Neuronal stem cell (in vitro differentiated cells): ENCODE measurements around the gene SCPEP1. TPM values are rescaled to one million over a fixed set of nuclear protein-coding genes. Genes with fewer than 3 reads are reported as not detected.

ENCODE experiments used
- DNase-seq: peaks from one replicate; pipeline ENCODE4 v3.0.0-alpha.2; 2013; ENCODE audit warnings: low spot score
- H2AFZ ChIP-seq: one replicate; pipeline ENCODE4 v1.6.1; 2013; ENCODE audit warnings: mild to moderate bottlenecking, low read length, inconsistent platforms
- H2AK5ac ChIP-seq: 2 replicates; pipeline ENCODE4 v1.6.1; 2013; ENCODE audit warnings: low read depth, mild to moderate bottlenecking, inconsistent platforms, low read length, moderate library complexity, mixed read lengths
- H2BK120ac ChIP-seq: 2 replicates; pipeline ENCODE4 v1.6.1; 2013; ENCODE audit warnings: low read depth, mild to moderate bottlenecking, inconsistent platforms, low read length, moderate library complexity, mixed read lengths
- H2BK12ac ChIP-seq: one replicate; pipeline ENCODE4 v1.6.1; 2013; ENCODE audit warnings: low read length, inconsistent platforms
- H2BK15ac ChIP-seq: 2 replicates; pipeline ENCODE4 v1.6.1; 2013; ENCODE audit warnings: mild to moderate bottlenecking, low read length, inconsistent platforms, mixed read lengths
- H2BK5ac ChIP-seq: one replicate; pipeline ENCODE4 v1.6.1; 2013; ENCODE audit warnings: inconsistent platforms, mild to moderate bottlenecking, low read length, moderate library complexity
- H3K14ac ChIP-seq: one replicate; pipeline ENCODE4 v1.6.1; 2013; ENCODE audit warnings: low read length, inconsistent platforms
- H3K18ac ChIP-seq: 2 replicates; pipeline ENCODE4 v1.6.1; 2013; ENCODE audit warnings: low read length, inconsistent platforms
- H3K23ac ChIP-seq: 2 replicates; pipeline ENCODE4 v1.6.1; 2013; ENCODE audit warnings: low read depth, mild to moderate bottlenecking, mixed read lengths, low read length, inconsistent platforms; ENCODE audit not compliant: poor library complexity
- H3K27ac ChIP-seq: replicated peaks from 3 replicates; pipeline ENCODE4 v1.5.1; 2013; ENCODE audit warnings: low read length, inconsistent platforms
- H3K27me3 ChIP-seq, 3 experiments: 2 replicates each; pipeline ENCODE4 v1.6.1; 2013; ENCODE audit warnings: low read length in 3 of 3, mild to moderate bottlenecking in 2 of 3, inconsistent platforms in 1 of 3, low read depth in 1 of 3, mixed read lengths in 1 of 3, moderate library complexity in 1 of 3; ENCODE audit not compliant: control insufficient read depth in 3 of 3, insufficient read depth in 3 of 3
- H3K36me3 ChIP-seq, 2 donors: replicated peaks in 1 of 2; 2 replicates each; pipeline ENCODE4 v1.6.1; 2013; ENCODE audit warnings: low read length in 2 of 2; ENCODE audit not compliant: control insufficient read depth in 2 of 2, insufficient read depth in 2 of 2
- H3K4ac ChIP-seq: 2 replicates; pipeline ENCODE4 v1.6.1; 2013; ENCODE audit warnings: inconsistent platforms, mild to moderate bottlenecking, low read length, moderate library complexity
- H3K4me1 ChIP-seq, 2 donors: 1 replicate in 1 of 2; 2 replicates in 1 of 2; pipeline ENCODE4 v1.6.1; 2013; ENCODE audit warnings: low read length in 2 of 2, low read depth in 1 of 2; ENCODE audit not compliant: control insufficient read depth in 2 of 2, insufficient read depth in 1 of 2
- H3K4me2 ChIP-seq: one replicate; pipeline ENCODE4 v1.6.1; 2013; ENCODE audit warnings: mild to moderate bottlenecking, low read length, inconsistent platforms; ENCODE audit not compliant: insufficient read depth, poor library complexity, severe bottlenecking
- H3K4me3 ChIP-seq, 2 donors: 2 replicates each; pipeline ENCODE4 v1.5.1; 2013; ENCODE audit warnings: low read length in 2 of 2, mild to moderate bottlenecking in 2 of 2, inconsistent platforms in 1 of 2, moderate library complexity in 1 of 2
- H3K79me1 ChIP-seq: one replicate; pipeline ENCODE4 v1.6.1; 2013; ENCODE audit warnings: low read depth, mild to moderate bottlenecking, inconsistent platforms, low read length, moderate library complexity
- H3K9ac ChIP-seq: one replicate; pipeline ENCODE4 v1.6.1; 2013; ENCODE audit warnings: mild to moderate bottlenecking, low read depth, low read length, inconsistent platforms; ENCODE audit not compliant: poor library complexity
- H3K9me3 ChIP-seq, 2 donors: replicated peaks in 1 of 2; 2 replicates each; pipeline versions ENCODE3 to v1.6.1; 2013; ENCODE audit warnings: low read length in 2 of 2, mild to moderate bottlenecking in 2 of 2, inconsistent platforms in 1 of 2, low read depth in 1 of 2, mixed read lengths in 1 of 2, moderate library complexity in 1 of 2; ENCODE audit not compliant: control insufficient read depth in 2 of 2, insufficient read depth in 1 of 2
- H4K8ac ChIP-seq: one replicate; pipeline ENCODE4 v1.6.1; 2013; ENCODE audit warnings: low read depth, mild to moderate bottlenecking, inconsistent platforms, low read length, moderate library complexity
- H4K91ac ChIP-seq: one replicate; pipeline ENCODE4 v1.6.1; 2013; ENCODE audit warnings: low read length, low read depth, mild to moderate bottlenecking, inconsistent platforms; ENCODE audit not compliant: poor library complexity
- WGBS, 2 donors: extraction: QIAGEN DNeasy Blood & Tissue Kit; methylation state at CpG; one replicate each; pipeline ENCODE4 v1.1.7; 2013; ENCODE audit warnings: missing lambda C conversion rate in 2 of 2, mixed read lengths in 1 of 2; ENCODE audit not compliant: insufficient read length in 2 of 2, insufficient replicate concordance in 1 of 2; ENCODE audit errors: extremely low coverage in 2 of 2; 5-methylcytosine and 5-hydroxymethylcytosine counted together
- polyA plus RNA-seq, 2 experiments: library from polyadenylated mRNA; stranded (reverse); fragments of 200-250 nt; gene quantifications; one replicate each; pipeline ENCODE4 v1.2.3, GENCODE V29; 2013

Gene SCPEP1
- 22.2 TPM for polyA plus RNA-seq (2013, experiment 1 of 2)
- 22.7 TPM for polyA plus RNA-seq (2013, experiment 2 of 2)

GRCh38 chr17:56977673-56978395 lies at the start of gene SCPEP1:
TSS of gene SCPEP1 (plus strand) at chr17:56978131. CDS start at chr17:56978160, 29 bp downstream.
- Histone ChIP-seq H3K4me1 (peaks cover 9 to 23% of the 10 kb centered on the region in 2 donors), H3K18ac (no peak within 1 kb of the TSS), H2BK15ac (no peak within 1 kb of the TSS), H3K9me3 (peaks cover under 1 to 2% of the 10 kb centered on the region in 2 donors), H4K91ac (no peak within 1 kb of the TSS), H3K27ac (no peak within 1 kb of the TSS), H2BK12ac (no peak within 1 kb of the TSS), H3K79me1 (no peaks in the 10 kb centered on the region), H3K27me3 (peaks cover 0 to 4% (median 0%) of the 10 kb centered on the region in 3 experiments), H3K9ac (no peak within 1 kb of the TSS), H2BK5ac (no peak within 1 kb of the TSS), H3K36me3 (no peaks in the 10 kb centered on the region), H3K4me3 (peak within 1 kb of the TSS; percentile 60 to 80), H3K14ac (no peak within 1 kb of the TSS), H2BK120ac (no peak within 1 kb of the TSS), H3K4ac (no peak within 1 kb of the TSS), H4K8ac (no peak within 1 kb of the TSS), H3K4me2 (peak within 1 kb of the TSS; percentile 60), H2AK5ac (no peak within 1 kb of the TSS), H3K23ac (no peak within 1 kb of the TSS), H2AFZ (peak within 1 kb of the TSS; percentile 93)
- no CpG with 5 or more reads among the region's 42 CpGs for WGBS, 2 donors
- peak; percentile 70 for DNase-seq

GRCh38 chr17:56928586-56928985 lies 49.3 kb upstream of the SCPEP1 start:
- H2BK120ac ChIP-seq, result no peak overlapping the region
- no peak overlapping the region for H2BK5ac ChIP-seq
- no peak overlapping the region for H3K27ac ChIP-seq
- H2BK15ac ChIP-seq, result no peak overlapping the region
- H3K27me3 ChIP-seq, result peaks cover 0 to 2% (median 0%) of the 10 kb centered on the region in 3 experiments
- H3K9ac ChIP-seq, result no peak overlapping the region
- WGBS, 2 donors, result no CpG with 5 or more reads among the region's 2 CpGs
- H2BK12ac ChIP-seq, result no peak overlapping the region
- no peaks in the 10 kb centered on the region for H3K4me1 ChIP-seq
- H3K23ac ChIP-seq, result no peak overlapping the region
- H4K8ac ChIP-seq, result no peak overlapping the region
- no peak for DNase-seq
- H3K4me2 ChIP-seq, result no peak overlapping the region
- H3K9me3 ChIP-seq, result peaks cover 6 to 22% of the 10 kb centered on the region in 2 donors
- H2AFZ ChIP-seq, result no peak overlapping the region
- H3K79me1 ChIP-seq, result no peaks in the 10 kb centered on the region
- no peak overlapping the region for H3K14ac ChIP-seq
- no peak overlapping the region for H3K4ac ChIP-seq
- H2AK5ac ChIP-seq, result no peak overlapping the region
- H3K4me3 ChIP-seq, result no peak overlapping the region
- H3K36me3 ChIP-seq, result peaks cover 0 to 2% of the 10 kb centered on the region in 2 donors
- H4K91ac ChIP-seq, result no peak overlapping the region
- H3K18ac ChIP-seq, result no peak overlapping the region

- DNase-seq, result no peak
- no peak overlapping the region for H3K18ac ChIP-seq
- no peak overlapping the region for H3K23ac ChIP-seq
- no peak overlapping the region for H4K91ac ChIP-seq
- H3K4me2 ChIP-seq, result no peak overlapping the region
- no peak overlapping the region for H2AK5ac ChIP-seq
- H2BK5ac ChIP-seq, result no peak overlapping the region
- H2AFZ ChIP-seq, result no peak overlapping the region
- no peak overlapping the region for H3K4me3 ChIP-seq
- H3K79me1 ChIP-seq, result no peaks in the 10 kb centered on the region
- H2BK12ac ChIP-seq, result no peak overlapping the region
- H3K14ac ChIP-seq, result no peak overlapping the region
- H3K9me3 ChIP-seq, result peaks cover 2 to 25% of the 10 kb centered on the region in 2 donors
- H3K4ac ChIP-seq, result no peak overlapping the region
- H3K9ac ChIP-seq, result no peak overlapping the region
- H3K27ac ChIP-seq, result no peak overlapping the region
- H2BK120ac ChIP-seq, result no peak overlapping the region
- H4K8ac ChIP-seq, result no peak overlapping the region
- peaks cover 4 to 9% of the 10 kb centered on the region in 2 donors for H3K36me3 ChIP-seq
- H3K4me1 ChIP-seq, result no peaks in the 10 kb centered on the region
- no peaks in the 10 kb centered on the region for H3K27me3 ChIP-seq
- H2BK15ac ChIP-seq, result no peak overlapping the region
Measured at GRCh38 chr17:56929362-56929969, 48.5 kb upstream of the SCPEP1 start.

- WGBS, 2 donors, result no CpG with 5 or more reads among the region's 2 CpGs
- no peak overlapping the region for H3K27ac ChIP-seq
- no peak for DNase-seq
- no peaks in the 10 kb centered on the region for H3K27me3 ChIP-seq
- H3K79me1 ChIP-seq, result no peaks in the 10 kb centered on the region
- peaks cover 2 to 25% of the 10 kb centered on the region in 2 donors for H3K9me3 ChIP-seq
- H2AFZ ChIP-seq, result no peak overlapping the region
- H2BK15ac ChIP-seq, result no peak overlapping the region
- H2BK120ac ChIP-seq, result no peak overlapping the region
- no peak overlapping the region for H3K14ac ChIP-seq
- no peak overlapping the region for H2AK5ac ChIP-seq
- no peak overlapping the region for H3K4ac ChIP-seq
- H3K36me3 ChIP-seq, result peaks cover 8 to 22% of the 10 kb centered on the region in 2 donors
- no peak overlapping the region for H4K8ac ChIP-seq
- no peaks in the 10 kb centered on the region for H3K4me1 ChIP-seq
- no peak overlapping the region for H3K4me3 ChIP-seq
- no peak overlapping the region for H2BK5ac ChIP-seq
- no peak overlapping the region for H3K9ac ChIP-seq
- no peak overlapping the region for H3K4me2 ChIP-seq
- no peak overlapping the region for H4K91ac ChIP-seq
- no peak overlapping the region for H2BK12ac ChIP-seq
- no peak overlapping the region for H3K18ac ChIP-seq
- H3K23ac ChIP-seq, result no peak overlapping the region
Measured at GRCh38 chr17:56930739-56931337, 47.1 kb upstream of the SCPEP1 start.
